HG02981 (cell line): ENCODE data around the gene EBF4.
"Not testable (repeated sequence)": the region's sequence is repeated elsewhere in the genome, so short reads cannot be mapped to it uniquely, and the experiment has no call there.

ENCODE experiments used
- ATAC-seq: cut with Tn5 transposase; IDR thresholded peaks from one replicate; pipeline ENCODE4 v1.9.1; 2021; ENCODE audit warnings: mild to moderate bottlenecking, moderate library complexity; ENCODE audit not compliant: unreplicated experiment

The EBF4 gene

DNA sequence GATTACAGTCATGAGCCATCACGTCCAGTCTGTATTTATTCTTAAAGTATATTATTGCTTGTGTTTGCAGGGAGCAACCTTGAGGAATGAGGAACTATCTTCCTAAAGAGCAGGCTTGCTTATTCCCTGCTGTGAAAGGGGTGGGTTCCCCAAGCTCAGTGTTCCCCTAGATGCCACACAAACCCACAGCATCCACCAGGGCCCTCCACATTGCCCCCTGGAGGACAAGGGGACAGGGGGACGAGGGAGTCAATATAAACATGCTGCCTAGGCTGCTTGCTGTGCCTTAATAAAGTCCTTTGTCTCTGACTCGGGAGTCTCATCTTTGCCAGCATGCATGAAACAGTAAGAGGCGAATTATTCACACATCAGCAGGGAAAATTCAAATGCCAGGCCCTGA, 20.6 kb upstream of the EBF4 start:
- ATAC-seq = no peak

DNA sequence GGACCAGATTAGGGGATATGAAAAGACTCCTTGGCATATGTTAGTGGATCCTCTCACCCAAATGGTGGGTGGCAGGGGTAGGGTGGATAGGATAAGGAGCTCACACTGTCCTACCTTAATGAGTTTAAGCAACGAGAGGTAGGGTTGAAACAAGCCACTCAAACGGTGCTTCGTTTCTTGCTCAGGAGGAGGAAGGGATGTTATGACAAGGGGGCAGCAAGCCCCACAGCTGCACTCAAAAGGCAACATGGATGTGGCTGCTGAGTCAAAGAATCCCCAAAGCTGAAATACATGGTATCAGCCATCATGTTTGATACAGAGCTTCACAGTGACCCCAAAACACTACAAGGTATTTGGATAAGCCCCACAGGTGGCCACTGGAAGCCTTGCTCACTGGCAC, 20.1 kb upstream of the EBF4 start:
- ATAC-seq = no peak

DNA sequence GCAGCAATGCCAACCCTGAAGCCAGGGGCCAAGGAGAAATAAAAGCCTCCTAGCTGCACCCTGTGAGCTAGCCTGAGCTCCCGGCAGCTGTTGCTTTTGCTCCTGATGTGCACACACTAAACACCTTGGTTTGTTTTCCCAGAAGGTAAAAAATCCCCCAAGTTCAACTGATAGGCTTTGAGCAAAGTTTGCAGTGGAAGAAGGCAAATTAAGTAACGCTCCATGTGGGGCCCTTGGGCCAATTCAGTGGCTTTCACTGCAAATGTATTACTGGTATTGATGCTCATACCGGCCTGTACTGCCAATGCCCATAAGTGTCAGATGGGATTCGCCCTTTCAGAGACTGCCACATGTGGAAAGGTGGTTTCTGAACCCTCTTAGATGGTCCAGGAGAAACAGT, 19.1 kb upstream of the EBF4 start:
- no peak for ATAC-seq

DNA sequence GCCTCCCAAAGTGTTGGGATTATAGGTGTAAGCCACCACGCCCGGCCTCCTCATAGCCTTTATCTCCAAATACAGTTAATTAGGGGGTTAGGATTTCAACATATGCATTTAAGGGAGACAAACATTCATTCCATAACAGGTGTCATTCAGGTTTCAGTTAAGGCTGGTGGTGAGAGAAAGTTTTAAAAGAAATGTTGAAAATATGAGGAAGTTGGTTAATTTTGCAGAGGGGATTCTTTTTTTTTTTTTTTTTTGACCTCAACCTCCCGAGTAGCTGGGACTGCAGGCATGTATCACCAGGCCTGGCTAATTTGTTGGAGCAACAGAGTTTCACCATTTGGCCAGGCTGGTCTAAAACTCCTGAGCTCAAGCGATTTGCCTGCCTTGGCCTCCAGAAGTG, 12.5 kb upstream of the EBF4 start:
- no peak for ATAC-seq

DNA sequence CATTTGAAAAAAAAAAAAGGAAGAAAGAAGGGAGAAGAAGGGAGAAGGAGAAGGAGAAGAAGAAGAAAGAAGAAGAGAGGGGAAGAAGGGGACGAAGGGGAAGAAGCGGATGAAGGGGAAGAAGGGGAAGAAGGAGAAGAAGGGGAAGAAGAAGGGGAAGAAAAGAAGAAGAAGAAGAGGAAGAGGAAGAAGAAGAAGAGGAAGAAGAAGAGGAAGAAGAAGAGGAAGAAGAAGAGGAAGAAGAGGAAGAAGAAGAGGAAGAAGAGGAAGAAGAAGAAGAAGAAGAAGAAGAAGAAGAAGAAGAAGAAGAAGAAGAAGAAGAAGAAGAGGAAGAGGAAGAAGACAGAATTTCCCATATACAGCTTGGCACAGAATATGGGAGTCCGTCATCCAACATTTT, 10.5 kb upstream of the EBF4 start:
- not testable (repeated sequence) for ATAC-seq

DNA sequence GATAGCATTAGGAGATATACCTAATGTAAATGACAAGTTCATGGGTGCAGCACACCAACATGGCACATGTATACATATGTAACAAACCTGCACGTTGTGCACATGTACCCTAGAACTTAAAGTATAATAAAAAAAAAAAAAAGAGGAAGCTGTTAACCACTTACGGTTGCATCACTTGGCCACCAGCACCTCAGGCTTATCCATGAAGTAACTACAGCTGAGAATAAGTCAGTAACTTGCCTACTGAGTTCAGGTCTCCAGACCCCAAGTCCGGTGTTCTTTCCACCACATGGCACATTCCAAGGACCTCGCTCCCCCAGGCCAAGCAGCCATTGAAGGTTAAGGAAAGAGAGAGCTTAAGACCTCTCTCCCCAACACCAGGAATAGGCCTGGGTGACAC, 7.8 kb upstream of the EBF4 start:
- ATAC-seq = not testable (repeated sequence)

DNA sequence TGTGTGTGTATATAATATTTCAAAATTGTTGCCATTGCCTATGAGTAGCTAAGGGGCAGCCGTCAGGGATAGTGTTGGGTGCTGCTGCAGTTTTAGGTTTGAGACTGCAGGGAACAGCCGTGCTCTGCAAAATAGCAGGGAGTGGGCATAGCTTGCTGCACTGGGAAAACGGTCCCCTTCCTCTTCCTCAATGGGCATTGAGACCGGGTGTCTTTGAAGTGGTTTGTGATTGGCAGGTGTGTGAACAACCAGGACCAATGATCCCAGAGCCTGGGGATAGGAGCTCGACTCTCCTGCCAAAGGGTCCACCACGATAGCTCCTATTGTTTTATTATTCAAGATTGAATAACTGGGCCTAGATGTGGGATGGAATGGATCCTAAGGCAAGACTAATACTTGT, 5.1 kb upstream of the EBF4 start:
- no peak for ATAC-seq

DNA sequence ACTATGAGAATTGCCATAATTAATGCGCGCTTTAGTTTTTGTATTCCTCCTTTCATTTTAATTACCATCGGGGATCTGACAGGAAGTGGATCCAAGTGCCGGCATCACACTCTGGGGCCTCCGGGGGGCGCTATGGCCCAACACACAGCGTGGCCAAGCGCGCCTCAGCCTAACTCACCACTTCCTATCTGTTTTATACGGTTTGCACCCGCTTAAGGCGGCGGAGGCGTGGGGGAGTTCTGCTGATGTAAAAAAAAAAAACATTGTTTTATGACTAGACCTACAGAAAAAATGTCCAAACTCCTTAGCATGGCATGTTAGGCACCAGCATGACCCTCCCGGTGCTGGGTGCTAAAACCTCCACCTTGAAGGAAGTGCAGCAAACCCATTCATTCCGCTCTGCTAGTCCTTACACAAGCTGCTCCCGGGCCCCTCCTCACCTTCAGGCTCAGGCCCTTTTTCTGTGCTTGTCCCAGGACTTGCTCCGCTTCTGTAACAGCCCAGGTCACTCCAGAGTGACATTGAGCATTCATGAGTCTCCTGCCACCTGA, 4.5 kb upstream of the EBF4 start:
- no peak for ATAC-seq

DNA sequence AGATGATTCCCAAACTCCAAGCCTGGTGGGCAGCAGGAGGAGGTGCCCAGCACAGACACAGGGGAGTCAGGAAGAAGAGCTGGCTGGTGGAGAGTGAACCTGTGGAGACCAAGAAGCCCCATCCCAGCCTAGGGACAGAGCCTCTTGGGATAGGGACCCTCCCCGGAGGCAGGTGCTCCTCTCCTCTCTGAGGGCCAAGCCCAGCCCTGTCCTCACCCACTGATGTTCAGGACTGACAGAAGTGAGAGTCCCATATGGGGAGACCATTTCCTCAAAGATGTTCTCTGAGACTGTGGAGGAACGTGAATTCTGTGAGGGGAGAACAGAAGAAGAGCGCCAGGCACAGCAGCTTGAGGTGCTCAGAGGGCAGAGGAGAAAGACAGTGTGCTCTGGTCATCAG, 2.4 kb upstream of the EBF4 start:
- no peak for ATAC-seq

DNA sequence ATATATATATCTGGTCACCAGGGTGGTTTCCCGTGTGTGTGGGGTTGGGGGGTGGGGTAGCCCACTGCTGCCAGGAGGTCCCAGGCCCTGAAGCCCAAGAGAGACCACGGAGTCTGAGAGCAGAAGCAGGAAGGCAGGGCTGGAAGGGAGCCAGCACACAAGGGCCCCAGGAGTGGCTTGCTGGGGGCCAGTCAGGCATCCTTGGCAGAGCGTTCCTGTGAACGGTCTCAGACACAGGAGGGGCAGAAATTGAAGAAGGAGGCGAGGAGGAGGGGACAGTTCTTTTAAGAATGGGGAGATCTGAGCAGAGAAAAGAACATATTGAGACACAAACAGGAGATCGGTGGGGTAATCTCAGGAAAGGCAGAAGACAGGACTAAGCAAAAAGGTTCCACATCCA, 1.9 kb upstream of the EBF4 start:
- no peak for ATAC-seq

DNA sequence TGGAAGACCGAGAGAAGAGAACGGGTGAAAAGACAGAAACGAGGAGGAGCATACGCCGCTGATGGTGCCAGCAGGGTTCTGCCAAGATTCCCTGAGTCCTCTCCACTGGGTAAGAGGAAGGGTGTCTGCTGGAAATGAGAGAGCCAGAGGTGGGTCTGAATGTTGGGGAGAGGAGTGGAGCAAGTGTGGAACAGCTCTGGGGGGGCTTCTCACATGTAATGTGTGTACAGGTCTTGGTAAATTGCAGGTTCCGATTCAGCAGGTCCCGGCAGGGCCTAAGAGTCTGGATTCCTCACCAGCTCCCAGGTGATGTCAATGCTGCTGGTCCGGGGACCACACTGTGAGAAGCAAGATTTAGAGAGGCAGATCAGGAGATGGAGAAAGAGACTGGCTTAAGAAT, 1.5 kb upstream of the EBF4 start:
- no peak for ATAC-seq

DNA sequence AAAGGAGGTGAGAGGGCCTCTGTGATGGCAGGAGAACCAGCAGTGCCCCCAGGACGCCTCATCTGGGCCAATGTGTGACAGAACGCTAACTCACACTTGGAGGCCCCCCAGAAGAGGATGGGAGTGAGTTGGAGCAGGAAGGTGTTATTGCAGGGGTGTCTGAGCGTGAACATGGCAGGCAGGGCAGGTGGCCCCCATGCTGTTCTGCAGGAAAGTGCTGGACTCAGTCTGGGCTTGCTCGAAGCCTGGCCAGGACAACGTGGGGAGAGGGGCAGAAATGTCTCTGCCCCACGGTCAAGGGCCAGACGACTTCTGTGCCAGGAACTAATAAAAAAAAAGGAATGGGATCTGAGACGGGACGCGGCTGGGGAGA, 931 bp upstream of the EBF4 start:
- no peak for ATAC-seq

DNA sequence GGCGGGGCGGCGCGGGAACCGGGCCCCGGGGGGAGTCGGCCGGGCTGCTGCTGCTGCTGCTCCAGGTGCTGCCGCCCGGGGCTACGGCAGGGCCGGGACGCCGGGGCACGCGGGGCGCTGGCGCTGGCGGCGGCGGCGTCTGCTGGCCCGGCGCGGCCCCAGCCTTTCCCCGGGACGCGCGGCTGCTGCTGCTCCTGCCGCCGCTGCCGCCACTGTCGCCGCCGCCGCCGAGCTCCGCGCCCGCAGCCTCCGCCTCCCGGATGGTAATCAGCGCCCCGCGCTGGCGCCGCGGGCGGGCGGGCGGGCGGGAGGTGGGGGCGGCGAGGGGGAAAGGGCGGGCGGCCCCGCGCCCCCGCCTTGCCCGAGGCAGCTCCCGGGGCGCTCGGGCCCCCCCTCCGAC, 306 bp downstream of the EBF4 start:
- ATAC-seq = no peak

DNA sequence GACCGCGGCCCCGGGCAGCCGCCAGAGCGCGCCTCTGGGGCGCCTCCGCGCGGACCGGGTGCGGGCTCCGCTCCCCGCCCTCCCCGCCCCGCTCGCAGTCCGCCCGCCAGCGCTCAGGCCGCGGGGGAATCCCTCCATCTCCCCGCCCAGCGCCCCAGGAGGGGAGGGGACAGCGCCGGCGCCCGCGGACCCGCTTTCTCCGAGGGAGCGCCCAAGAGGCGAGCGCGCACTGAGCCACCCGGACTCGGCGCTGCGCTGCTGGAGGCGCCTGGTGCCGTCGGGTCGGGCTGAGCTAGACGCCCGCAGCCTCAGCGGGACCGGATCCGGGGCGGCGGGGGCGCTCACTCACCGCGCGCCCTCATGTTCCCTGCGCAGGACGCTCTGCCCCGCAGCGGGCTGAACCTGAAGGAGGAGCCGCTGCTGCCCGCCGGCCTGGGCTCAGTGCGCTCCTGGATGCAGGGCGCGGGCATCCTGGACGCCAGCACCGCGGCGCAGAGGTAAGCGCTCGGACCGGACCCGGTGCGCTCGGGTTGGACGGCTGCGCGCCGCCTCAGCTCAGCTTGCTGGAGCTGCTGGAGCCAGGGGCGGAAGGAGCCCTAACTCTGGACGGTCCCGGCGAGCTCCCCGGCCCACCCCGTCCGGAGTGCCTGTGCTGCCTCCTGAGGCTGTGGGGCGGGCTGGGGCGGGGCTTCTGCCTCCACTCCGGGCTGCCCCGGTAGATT, 867 bp downstream of the EBF4 start:
- ATAC-seq = no peak

DNA sequence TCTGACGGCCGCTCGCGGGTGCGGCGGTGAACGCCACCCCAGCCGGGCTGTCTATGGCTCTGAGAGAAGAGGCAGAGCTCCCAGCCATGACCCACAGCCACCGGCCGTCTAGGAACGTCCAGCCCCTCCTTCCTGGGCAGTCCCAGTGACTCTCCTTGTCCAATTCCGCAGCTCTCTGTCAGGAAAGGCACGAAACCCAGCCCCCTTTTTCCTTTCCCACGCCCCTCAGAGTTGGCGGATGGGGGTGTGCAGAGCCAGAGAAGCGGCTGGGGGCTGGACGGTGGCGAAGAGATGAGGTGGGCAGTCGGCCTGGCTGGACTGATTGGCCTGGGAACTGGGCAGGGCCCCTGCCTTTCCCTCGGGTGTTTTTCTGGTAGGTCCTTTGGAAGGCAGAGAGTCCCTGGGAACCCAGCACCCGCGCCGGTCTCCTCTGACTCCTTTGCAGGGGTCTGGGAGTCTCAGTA, 1.5 kb downstream of the EBF4 start:
- no peak for ATAC-seq

DNA sequence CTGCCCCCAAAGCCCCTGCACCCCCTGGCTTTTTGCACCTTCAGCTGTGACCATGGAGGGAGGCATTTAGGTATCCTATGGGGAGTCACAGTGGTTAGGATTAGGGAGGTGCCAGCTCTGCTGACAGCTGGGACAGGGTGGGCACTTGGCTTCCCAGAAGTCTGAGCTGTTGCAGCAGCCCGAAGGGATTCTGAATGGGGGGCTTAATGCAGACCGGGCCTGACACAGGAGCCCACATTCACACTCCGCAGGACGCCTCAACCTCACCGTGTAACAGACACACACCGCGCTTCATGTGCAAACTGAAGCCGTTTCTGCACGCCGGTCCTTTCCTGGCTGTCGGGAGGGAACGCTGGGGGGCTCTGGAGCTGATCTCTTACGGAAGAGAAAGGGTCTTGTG, 1.9 kb downstream of the EBF4 start:
- ATAC-seq = no peak

DNA sequence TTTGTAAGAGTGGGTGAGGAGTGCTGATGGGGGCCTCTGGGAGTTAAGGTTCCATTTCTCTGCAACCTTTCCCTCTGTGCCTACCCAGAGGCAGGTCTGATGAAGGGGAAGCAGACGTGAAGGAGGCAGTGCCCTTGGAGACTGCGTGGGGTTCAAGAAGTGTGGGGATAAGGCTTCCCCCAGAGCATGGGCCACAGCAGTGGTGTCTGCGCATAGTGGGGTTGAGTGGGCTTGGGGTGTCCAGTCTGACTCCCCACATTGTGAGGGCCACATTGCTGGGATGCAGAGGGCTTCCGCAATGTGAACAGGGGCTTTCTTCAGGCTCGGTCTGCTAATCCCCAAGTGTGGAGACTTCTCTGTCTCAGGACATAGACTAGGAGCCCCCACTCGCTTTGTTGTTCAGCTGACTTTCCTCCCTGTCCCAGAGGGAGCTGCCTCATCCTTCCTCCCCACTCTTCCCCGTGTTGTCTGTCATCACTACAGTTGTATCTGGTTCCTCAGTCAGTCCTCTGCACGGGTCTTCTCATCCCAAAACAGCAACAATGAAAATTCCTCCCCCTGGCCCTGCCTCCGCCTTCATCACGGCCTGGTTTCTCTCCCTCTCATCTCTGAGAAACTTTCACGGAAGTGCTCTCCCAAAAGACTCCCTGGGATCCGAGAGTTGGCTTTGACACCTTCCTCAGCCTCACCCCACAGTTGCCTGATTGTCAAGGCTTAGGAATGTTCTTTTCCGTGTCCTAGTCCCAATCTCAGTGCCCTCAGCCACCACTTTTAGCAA, 2.8 kb downstream of the EBF4 start:
- ATAC-seq = no peak

DNA sequence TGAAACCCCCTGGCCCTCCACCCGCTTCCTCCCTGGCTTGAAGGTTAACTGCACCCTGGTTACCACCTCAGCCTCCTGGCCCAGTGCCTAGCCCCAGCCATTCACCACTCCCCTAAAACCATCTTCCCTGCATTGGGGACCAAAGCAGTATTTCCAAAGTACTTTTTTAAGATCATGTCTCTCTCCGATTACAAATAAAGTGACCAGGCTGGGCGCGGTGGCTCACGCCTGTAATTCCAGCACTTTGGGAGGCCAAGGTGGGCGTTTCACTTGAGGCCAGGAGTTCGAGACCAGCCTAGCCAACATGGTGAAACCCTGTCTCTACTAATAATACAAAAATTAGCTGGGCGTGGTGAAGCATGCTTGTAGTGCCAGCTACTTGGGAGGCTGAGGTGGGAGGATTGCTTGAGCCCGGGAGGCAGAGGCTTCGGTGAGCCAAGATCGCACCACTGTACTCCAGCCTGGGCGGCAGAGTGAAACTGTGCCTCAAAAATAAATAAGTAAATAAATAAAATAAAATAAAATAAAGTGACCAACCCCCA, 3.5 kb downstream of the EBF4 start:
- ATAC-seq = not testable (repeated sequence)

DNA sequence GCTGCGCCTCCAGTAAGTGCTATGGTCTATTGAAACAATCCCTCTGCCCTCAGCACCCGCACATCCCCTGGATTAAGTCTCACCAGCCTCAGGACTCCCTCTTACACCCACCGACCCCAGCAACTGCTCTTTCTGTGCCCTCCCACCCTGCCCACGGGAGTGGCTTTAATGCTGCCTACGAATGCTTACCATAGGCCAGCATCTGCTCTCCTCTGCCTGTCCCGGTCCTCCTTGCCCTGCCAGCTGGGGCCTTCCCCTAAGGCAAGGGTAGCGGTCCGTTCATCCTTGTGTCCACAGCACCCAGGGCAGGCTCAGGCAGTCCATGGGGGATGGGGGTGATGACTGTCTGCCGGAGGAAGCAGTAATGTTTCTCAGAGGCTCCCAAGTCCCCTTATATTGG, 4.1 kb downstream of the EBF4 start:
- ATAC-seq = no peak

DNA sequence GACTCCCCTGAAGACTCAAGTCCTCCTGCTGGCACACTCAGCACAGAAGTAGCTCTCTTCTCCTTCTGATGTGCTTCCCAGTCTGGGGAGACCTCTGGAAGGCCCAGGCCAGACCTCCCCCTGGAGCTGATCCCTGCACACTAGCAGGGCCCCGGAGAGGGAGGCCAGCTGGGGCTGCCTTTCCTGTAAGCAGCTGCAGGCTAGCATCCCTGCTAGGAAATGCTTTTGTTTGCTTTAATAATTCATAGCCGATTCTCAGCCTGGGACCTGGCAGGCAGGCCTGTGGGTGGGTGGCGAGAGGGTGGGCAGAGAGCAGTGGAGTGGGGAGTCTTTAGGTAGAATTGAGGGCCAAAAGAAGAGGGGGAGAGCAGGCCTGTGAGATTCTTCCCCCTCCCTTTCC, 5.2 kb downstream of the EBF4 start:
- ATAC-seq = no peak

DNA sequence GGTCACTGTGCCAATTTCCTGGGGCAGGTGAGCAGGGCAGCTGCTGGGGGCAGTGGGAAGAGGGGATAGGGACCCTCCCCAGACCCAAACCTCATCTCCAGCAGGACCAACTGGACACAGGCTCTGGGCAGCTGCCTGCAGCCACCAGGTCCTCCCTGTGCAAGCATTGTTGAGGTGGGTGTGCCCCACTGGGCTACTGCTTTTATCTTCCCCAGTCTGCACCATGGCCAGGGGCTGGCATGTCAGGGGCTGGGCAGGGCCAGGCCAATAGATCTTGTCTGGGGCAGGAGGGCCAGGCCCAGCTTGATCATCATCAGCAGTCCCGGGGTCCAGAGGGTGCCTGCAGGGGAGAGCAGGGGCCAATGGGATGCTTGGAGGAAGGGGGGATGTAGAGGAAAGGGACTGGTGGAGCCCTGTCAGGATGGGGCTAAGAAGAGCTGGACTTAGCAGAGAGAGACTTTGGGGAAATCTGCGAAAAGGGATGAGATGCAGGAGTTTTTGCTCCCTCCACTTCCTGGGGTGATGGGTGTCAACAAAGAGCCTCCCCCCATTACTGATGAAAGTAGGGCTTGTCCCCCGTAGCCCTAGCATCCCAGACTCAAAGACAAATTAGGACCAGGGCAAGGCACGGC, 5.7 kb downstream of the EBF4 start:
- no peak for ATAC-seq

DNA sequence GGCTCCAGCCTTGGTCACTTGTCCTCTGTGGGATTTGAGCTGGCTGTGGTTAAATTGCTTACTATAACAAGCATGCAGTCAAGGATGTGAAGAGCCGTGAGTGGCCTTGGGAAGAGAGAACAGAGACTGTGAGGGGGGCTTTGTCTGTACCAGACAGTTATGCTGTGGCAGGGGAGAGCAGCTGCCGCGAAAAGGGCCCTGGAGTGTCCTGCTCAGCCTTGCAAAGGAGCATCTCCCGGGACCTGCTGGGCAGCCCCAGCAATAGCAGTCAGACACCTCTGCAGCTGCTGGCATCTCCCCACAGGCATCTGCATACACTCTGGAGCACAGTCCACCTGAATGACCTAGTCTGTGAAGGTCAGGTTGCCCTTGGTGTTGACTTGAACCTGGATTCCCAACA, 6.3 kb downstream of the EBF4 start:
- ATAC-seq = no peak
